ENCODE results near the gene ELOVL5. TPM values are rescaled to one million over a fixed set of nuclear protein-coding genes. Genes with fewer than 3 reads are reported as not detected.

The ELOVL5 gene
- total RNA-seq, 4 donors from 2014 or later = 55.2 to 80.2 (median 64.8) TPM

GRCh38 chr6:53342217-53342616 lies 6.5 kb downstream of the ELOVL5 start:
- H3K27me3 ChIP-seq = no peaks in the 10 kb centered on the region
- intact Hi-C loops (cut with DNase I) = no loop called here
- H3K4me1 ChIP-seq = peaks cover 15 to 81% (median 54%) of the 10 kb centered on the region in 4 donors
- peaks cover 0 to 5% (median 0%) of the 10 kb centered on the region in 4 donors for H3K36me3 ChIP-seq
- no peak overlapping the region for H3K27ac ChIP-seq (replicated peaks in 1 of 4)
- H3K4me3 ChIP-seq = no peak overlapping the region
- WGBS = 91% methylated on average over 2 of the region's 2 CpGs
- no peak for DNase-seq (ENCODE audit: extremely low spot score)
- H3K9me3 ChIP-seq = no peaks in the 10 kb centered on the region
- TF ChIP-seq EP300 (IDR thresholded peaks at IDR 0.05) (no peak), POLR2AphosphoS5 (IDR thresholded peaks at IDR 0.05) (no peak), POLR2A (IDR thresholded peaks at IDR 0.05; ENCODE audit: low read depth) (no peak), CTCF (IDR thresholded peaks at IDR 0.05) (no peak)

- intact Hi-C loops (cut with DNase I) = no loop called here
- DNase-seq (ENCODE audit: extremely low spot score) = no peak
- WGBS = 93% methylated on average over 2 of the region's 2 CpGs
- no peak for TF ChIP-seq EP300 (IDR thresholded peaks at IDR 0.05)
- TF ChIP-seq POLR2AphosphoS5 (IDR thresholded peaks at IDR 0.05) = no peak
- no peak for TF ChIP-seq CTCF (IDR thresholded peaks at IDR 0.05)
- no peak for TF ChIP-seq POLR2A (IDR thresholded peaks at IDR 0.05; ENCODE audit: low read depth)
- no peaks in the 10 kb centered on the region for H3K27me3 ChIP-seq
- no peak overlapping the region for H3K4me3 ChIP-seq
- H3K27ac ChIP-seq (replicated peaks in 1 of 4) = no peak overlapping the region
- H3K36me3 ChIP-seq = no peaks in the 10 kb centered on the region
- peaks cover 14 to 86% (median 58%) of the 10 kb centered on the region in 4 donors for H3K4me1 ChIP-seq
- H3K9me3 ChIP-seq = no peaks in the 10 kb centered on the region
Measured at GRCh38 chr6:53340536-53340935, 8.2 kb downstream of the ELOVL5 start.

GRCh38 chr6:53339424-53339823 lies 9.3 kb downstream of the ELOVL5 start:
- Histone ChIP-seq H3K4me1 (peaks cover 22 to 85% (median 60%) of the 10 kb centered on the region in 4 donors), H3K27me3 (no peaks in the 10 kb centered on the region), H3K36me3 (no peaks in the 10 kb centered on the region), H3K9me3 (no peaks in the 10 kb centered on the region), H3K27ac (replicated peaks in 1 of 4) (no peak overlapping the region), H3K4me3 (no peak overlapping the region)
- intact Hi-C loops (cut with DNase I) = no loop called here
- 93% methylated on average over 2 of the region's 2 CpGs for WGBS
- TF ChIP-seq EP300 (IDR thresholded peaks at IDR 0.05) (no peak), POLR2A (IDR thresholded peaks at IDR 0.05; ENCODE audit: low read depth) (no peak), POLR2AphosphoS5 (IDR thresholded peaks at IDR 0.05) (no peak), CTCF (IDR thresholded peaks at IDR 0.05) (no peak)
- no peak for DNase-seq (ENCODE audit: extremely low spot score)

GRCh38 chr6:53338304-53338703 lies 10.4 kb downstream of the ELOVL5 start:
- no peaks in the 10 kb centered on the region for H3K36me3 ChIP-seq
- intact Hi-C loops (cut with DNase I) = no loop called here
- H3K27me3 ChIP-seq = no peaks in the 10 kb centered on the region
- H3K4me1 ChIP-seq = peaks cover 18 to 82% (median 57%) of the 10 kb centered on the region in 4 donors
- H3K9me3 ChIP-seq = no peaks in the 10 kb centered on the region
- H3K4me3 ChIP-seq = no peak overlapping the region
- no peak overlapping the region for H3K27ac ChIP-seq (replicated peaks in 1 of 4)
- 76% methylated on average over 1 of the region's 1 CpG for WGBS
- DNase-seq (ENCODE audit: extremely low spot score) = no peak
- TF ChIP-seq EP300 (IDR thresholded peaks at IDR 0.05) = no peak
- TF ChIP-seq POLR2AphosphoS5 (IDR thresholded peaks at IDR 0.05) = no peak

- WGBS = 83% methylated on average over 4 of the region's 4 CpGs
- Histone ChIP-seq H3K9me3 (no peaks in the 10 kb centered on the region), H3K4me3 (no peak overlapping the region), H3K4me1 (peaks cover 14 to 69% (median 42%) of the 10 kb centered on the region in 4 donors), H3K27ac (replicated peaks in 1 of 4) (no peak overlapping the region), H3K27me3 (no peaks in the 10 kb centered on the region), H3K36me3 (no peaks in the 10 kb centered on the region)
- DNase-seq (ENCODE audit: extremely low spot score) = no peak
- intact Hi-C loops (cut with DNase I) = no loop called here
- TF ChIP-seq EP300 (IDR thresholded peaks at IDR 0.05) (no peak), CTCF (IDR thresholded peaks at IDR 0.05) (no peak), POLR2AphosphoS5 (IDR thresholded peaks at IDR 0.05) (no peak), POLR2A (IDR thresholded peaks at IDR 0.05; ENCODE audit: low read depth) (no peak)
Measured at GRCh38 chr6:53336070-53336469, 12.7 kb downstream of the ELOVL5 start.

Data from esophagus muscularis mucosa (tissue), 4 donors.